Peyer's patch (tissue), 4 donors: ENCODE measurements around the gene S1PR5.

Source experiments
- CTCF ChIP-seq, 6 experiments: fragments of 450-650 bp in 4 of 6; fragments of 200-600 bp in 2 of 6; sonication (generic) in 1 of 6; IDR thresholded peaks; one replicate each; pipeline ENCODE4 v1.5.1; 2017 to 2019; ENCODE audit warnings: antibody characterized with exemption in 6 of 6, mild to moderate bottlenecking in 3 of 6, moderate library complexity in 1 of 6
- POLR2A ChIP-seq, 2 donors: fragments of 450-650 bp; IDR thresholded peaks; one replicate each; pipeline ENCODE4 v1.5.1; 2017; ENCODE audit warnings: antibody characterized with exemption in 2 of 2, mild to moderate bottlenecking in 2 of 2, moderate library complexity in 2 of 2

DNA sequence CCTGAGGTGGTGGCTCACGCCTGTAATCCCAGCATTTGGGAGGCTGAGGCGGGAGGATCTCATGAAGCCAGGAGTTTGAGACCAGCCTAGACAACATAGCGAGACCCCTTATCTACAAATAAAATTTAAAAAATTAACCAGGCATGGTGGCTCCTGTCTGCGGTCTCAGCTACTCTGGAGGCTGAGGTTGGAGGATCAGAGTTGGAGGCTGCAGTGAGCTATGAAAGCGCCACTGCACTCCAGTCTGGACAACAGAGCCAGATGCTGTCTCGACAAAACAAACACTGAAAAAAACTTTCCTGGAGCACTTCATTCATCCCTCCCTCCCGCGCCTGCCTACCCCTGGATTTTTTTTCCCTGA, 25.8 kb upstream of the S1PR5 start:
- TF ChIP-seq CTCF (IDR thresholded peaks at IDR 0.05): no peak
- no peak for TF ChIP-seq POLR2A (IDR thresholded peaks at IDR 0.05)
